Fibroblast of lung (primary cell): ENCODE measurements around the gene LRRC70.

ENCODE experiments used
- CTCF ChIP-seq, 2 donors: IDR thresholded peaks in 1 of 2; conservative IDR thresholded peaks in 1 of 2; 1 replicate in 1 of 2; 2 replicates in 1 of 2; pipeline ENCODE4 v1.5.1; 2011 to 2012; ENCODE audit warnings: low read length in 2 of 2, control low read depth in 1 of 2, inconsistent platforms in 1 of 2, low read depth in 1 of 2, mild to moderate bottlenecking in 1 of 2
- EZH2 ChIP-seq: IDR thresholded peaks from 2 replicates; pipeline ENCODE4 v1.5.1; 2012; ENCODE audit warnings: low read length, control low read depth, mild to moderate bottlenecking; ENCODE audit errors: missing control alignments

GRCh38 chr5:62593331-62593730, 14.7 kb downstream of the LRRC70 start:
- TF ChIP-seq CTCF (conservative IDR thresholded peaks at IDR 0.05 in 1 of 2, IDR thresholded peaks at IDR 0.05 in 1 of 2; ENCODE audit: low read depth in 1 of 2, low read length in 2 of 2): no peak
- no peak for TF ChIP-seq EZH2
